IgD-negative memory B cell (primary cell): ENCODE measurements around the gene NLGN4X. TPM values are rescaled to one million over a fixed set of nuclear protein-coding genes. Genes with fewer than 3 reads are reported as not detected.

Experiments used
- H3K27ac Mint-ChIP-seq, 3 donors: one replicate each; pipeline ENCODE4 v1.8.0; 2020 to 2022; ENCODE audit warnings: mild to moderate bottlenecking in 3 of 3, mixed read lengths in 3 of 3, moderate library complexity in 1 of 3
- H3K27me3 Mint-ChIP-seq: one replicate; pipeline ENCODE4 v1.8.0; 2021; ENCODE audit warnings: mixed read lengths
- H3K36me3 Mint-ChIP-seq: one replicate; pipeline ENCODE4 v1.8.0; 2020; ENCODE audit warnings: mild to moderate bottlenecking, mixed read lengths
- H3K4me1 Mint-ChIP-seq, 3 donors: one replicate each; pipeline ENCODE4 v1.8.0; 2020 to 2022; ENCODE audit warnings: mixed read lengths in 3 of 3, mild to moderate bottlenecking in 1 of 3
- H3K4me3 Mint-ChIP-seq, 4 donors: one replicate each; pipeline ENCODE4 v1.8.0; 2020 to 2022; ENCODE audit warnings: mild to moderate bottlenecking in 4 of 4, mixed read lengths in 4 of 4, moderate library complexity in 3 of 4
- H3K9me3 Mint-ChIP-seq, 3 donors: one replicate each; pipeline ENCODE4 v1.8.0; 2020 to 2021; ENCODE audit warnings: mixed read lengths in 3 of 3, mild to moderate bottlenecking in 1 of 3
- polyA plus RNA-seq: library from polyadenylated mRNA; unstranded; fragments of 300-500 nt; fragmentation: Illumina TruSeq; gene quantifications from one replicate; pipeline ENCODE4 v1.2.3, GENCODE V29; 2021

The NLGN4X gene
- polyA plus RNA-seq, 1 donor from 2014 or later: not detected

- Mint-ChIP-seq H3K27ac (no peak overlapping the region), H3K9me3 (no peaks in the 10 kb centered on the region), H3K4me3 (no peak overlapping the region), H3K36me3 (no peaks in the 10 kb centered on the region), H3K4me1 (no peaks in the 10 kb centered on the region), H3K27me3 (peaks cover 1% of the 10 kb centered on the region)
Observed at GRCh38 chrX:6005856-6006255, 222.8 kb downstream of the NLGN4X start.

GRCh38 chrX:6004529-6004928, 224.1 kb downstream of the NLGN4X start:
- H3K27ac Mint-ChIP-seq: no peak overlapping the region
- H3K27me3 Mint-ChIP-seq: peaks cover 1% of the 10 kb centered on the region
- H3K4me3 Mint-ChIP-seq: no peak overlapping the region
- no peaks in the 10 kb centered on the region for H3K9me3 Mint-ChIP-seq
- H3K4me1 Mint-ChIP-seq: no peaks in the 10 kb centered on the region
- no peaks in the 10 kb centered on the region for H3K36me3 Mint-ChIP-seq

- Mint-ChIP-seq H3K36me3 (no peaks in the 10 kb centered on the region), H3K27me3 (peaks cover 1% of the 10 kb centered on the region), H3K27ac (no peak overlapping the region), H3K9me3 (no peaks in the 10 kb centered on the region), H3K4me3 (no peak overlapping the region), H3K4me1 (no peaks in the 10 kb centered on the region)
Observed at GRCh38 chrX:6002056-6002455, 226.6 kb downstream of the NLGN4X start.

- no peaks in the 10 kb centered on the region for H3K36me3 Mint-ChIP-seq
- no peaks in the 10 kb centered on the region for H3K27me3 Mint-ChIP-seq
- no peaks in the 10 kb centered on the region for H3K9me3 Mint-ChIP-seq
Observed at GRCh38 chrX:5998901-5999300, 229.8 kb downstream of the NLGN4X start.

GRCh38 chrX:5998456-5998855, 230.2 kb downstream of the NLGN4X start:
- H3K36me3 Mint-ChIP-seq: no peaks in the 10 kb centered on the region
- H3K4me1 Mint-ChIP-seq: no peaks in the 10 kb centered on the region
- H3K27me3 Mint-ChIP-seq: no peaks in the 10 kb centered on the region
- H3K27ac Mint-ChIP-seq: no peak overlapping the region
- H3K9me3 Mint-ChIP-seq: no peaks in the 10 kb centered on the region
- H3K4me3 Mint-ChIP-seq: no peak overlapping the region

More at GRCh38 chrX:5998901-5999300, 229.8 kb downstream of the NLGN4X start:
- no peak overlapping the region for H3K27ac Mint-ChIP-seq
- no peak overlapping the region for H3K4me3 Mint-ChIP-seq
- no peaks in the 10 kb centered on the region for H3K4me1 Mint-ChIP-seq

- Mint-ChIP-seq H3K4me1 (no peaks in the 10 kb centered on the region), H3K27me3 (no peaks in the 10 kb centered on the region), H3K27ac (no peak overlapping the region), H3K9me3 (peaks cover 0 to 2% (median 0%) of the 10 kb centered on the region in 3 donors), H3K36me3 (no peaks in the 10 kb centered on the region), H3K4me3 (no peak overlapping the region)
Observed at GRCh38 chrX:5991393-5991792, 237.3 kb downstream of the NLGN4X start.

GRCh38 chrX:5979338-5979737, 249.3 kb downstream of the NLGN4X start:
- Mint-ChIP-seq H3K27me3 (peaks cover 6% of the 10 kb centered on the region), H3K36me3 (no peaks in the 10 kb centered on the region), H3K4me3 (no peak overlapping the region), H3K9me3 (peaks cover 0 to 2% (median 0%) of the 10 kb centered on the region in 3 donors), H3K27ac (no peak overlapping the region), H3K4me1 (no peaks in the 10 kb centered on the region)

- no peaks in the 10 kb centered on the region for H3K36me3 Mint-ChIP-seq
- peaks cover 2% of the 10 kb centered on the region for H3K27me3 Mint-ChIP-seq
- no peak overlapping the region for H3K4me3 Mint-ChIP-seq
- no peaks in the 10 kb centered on the region for H3K4me1 Mint-ChIP-seq
- no peaks in the 10 kb centered on the region for H3K9me3 Mint-ChIP-seq
- no peak overlapping the region for H3K27ac Mint-ChIP-seq
Observed at GRCh38 chrX:5976332-5976731, 252.3 kb downstream of the NLGN4X start.

GRCh38 chrX:5971300-5971699, 257.4 kb downstream of the NLGN4X start:
- Mint-ChIP-seq H3K36me3 (no peaks in the 10 kb centered on the region), H3K9me3 (peaks cover 0 to 2% (median 0%) of the 10 kb centered on the region in 3 donors), H3K4me3 (no peak overlapping the region), H3K4me1 (no peaks in the 10 kb centered on the region), H3K27me3 (no peaks in the 10 kb centered on the region), H3K27ac (no peak overlapping the region)

- peaks cover 0 to 5% (median 3%) of the 10 kb centered on the region in 3 donors for H3K9me3 Mint-ChIP-seq
- H3K36me3 Mint-ChIP-seq: no peaks in the 10 kb centered on the region
- no peaks in the 10 kb centered on the region for H3K4me1 Mint-ChIP-seq
- H3K27me3 Mint-ChIP-seq: no peaks in the 10 kb centered on the region
- H3K27ac Mint-ChIP-seq: no peak overlapping the region
- H3K4me3 Mint-ChIP-seq: no peak overlapping the region
Observed at GRCh38 chrX:5965406-5965805, 263.3 kb downstream of the NLGN4X start.

GRCh38 chrX:5959286-5959685, 269.4 kb downstream of the NLGN4X start:
- Mint-ChIP-seq H3K27me3 (no peaks in the 10 kb centered on the region), H3K36me3 (no peaks in the 10 kb centered on the region), H3K4me1 (no peaks in the 10 kb centered on the region), H3K9me3 (peaks cover 0 to 4% (median 0%) of the 10 kb centered on the region in 3 donors), H3K27ac (no peak overlapping the region), H3K4me3 (no peak overlapping the region)

GRCh38 chrX:5958523-5958922, 270.1 kb downstream of the NLGN4X start:
- H3K4me3 Mint-ChIP-seq: no peak overlapping the region

GRCh38 chrX:5957506-5957905, 271.2 kb downstream of the NLGN4X start:
- Mint-ChIP-seq H3K9me3 (peaks cover 0 to 1% (median 0%) of the 10 kb centered on the region in 3 donors), H3K4me1 (no peaks in the 10 kb centered on the region), H3K27ac (no peak overlapping the region), H3K27me3 (no peaks in the 10 kb centered on the region), H3K36me3 (no peaks in the 10 kb centered on the region), H3K4me3 (no peak overlapping the region)

More at GRCh38 chrX:5958523-5958922, 270.1 kb downstream of the NLGN4X start:
- H3K27me3 Mint-ChIP-seq: no peaks in the 10 kb centered on the region
- no peaks in the 10 kb centered on the region for H3K36me3 Mint-ChIP-seq
- H3K27ac Mint-ChIP-seq: no peak overlapping the region
- H3K9me3 Mint-ChIP-seq: peaks cover 0 to 1% (median 0%) of the 10 kb centered on the region in 3 donors
- H3K4me1 Mint-ChIP-seq: no peaks in the 10 kb centered on the region

GRCh38 chrX:5936438-5936837, 292.2 kb downstream of the NLGN4X start:
- Mint-ChIP-seq H3K36me3 (no peaks in the 10 kb centered on the region), H3K27ac (no peak overlapping the region), H3K4me3 (no peak overlapping the region), H3K9me3 (peaks cover 0 to 6% (median 2%) of the 10 kb centered on the region in 3 donors), H3K4me1 (no peaks in the 10 kb centered on the region), H3K27me3 (peaks cover 3% of the 10 kb centered on the region)

- Mint-ChIP-seq H3K4me1 (no peaks in the 10 kb centered on the region), H3K27me3 (peaks cover 1% of the 10 kb centered on the region), H3K4me3 (no peak overlapping the region), H3K9me3 (peaks cover 0 to 2% (median 0%) of the 10 kb centered on the region in 3 donors), H3K27ac (peak overlapping the region in 1 of 3 donors; percentile 69), H3K36me3 (no peaks in the 10 kb centered on the region)
Observed at GRCh38 chrX:5928224-5928623, 300.4 kb downstream of the NLGN4X start.

- Mint-ChIP-seq H3K36me3 (no peaks in the 10 kb centered on the region), H3K4me1 (no peaks in the 10 kb centered on the region), H3K4me3 (no peak overlapping the region), H3K27ac (no peak overlapping the region), H3K27me3 (no peaks in the 10 kb centered on the region), H3K9me3 (peaks cover 0 to 5% (median 0%) of the 10 kb centered on the region in 3 donors)
Observed at GRCh38 chrX:5916945-5917344, 311.7 kb downstream of the NLGN4X start.

GRCh38 chrX:5915783-5916182, 312.9 kb downstream of the NLGN4X start:
- no peaks in the 10 kb centered on the region for H3K27me3 Mint-ChIP-seq
- H3K27ac Mint-ChIP-seq: no peak overlapping the region
- H3K4me3 Mint-ChIP-seq: no peak overlapping the region
- peaks cover 4% of the 10 kb centered on the region in 3 donors for H3K9me3 Mint-ChIP-seq
- H3K36me3 Mint-ChIP-seq: no peaks in the 10 kb centered on the region
- no peaks in the 10 kb centered on the region for H3K4me1 Mint-ChIP-seq
